ENCODE results near the gene USP24.
"Not testable (repeated sequence)": the region's sequence is repeated elsewhere in the genome, so short reads cannot be mapped to it uniquely, and the experiment has no call there.

USP24 gene

DNA sequence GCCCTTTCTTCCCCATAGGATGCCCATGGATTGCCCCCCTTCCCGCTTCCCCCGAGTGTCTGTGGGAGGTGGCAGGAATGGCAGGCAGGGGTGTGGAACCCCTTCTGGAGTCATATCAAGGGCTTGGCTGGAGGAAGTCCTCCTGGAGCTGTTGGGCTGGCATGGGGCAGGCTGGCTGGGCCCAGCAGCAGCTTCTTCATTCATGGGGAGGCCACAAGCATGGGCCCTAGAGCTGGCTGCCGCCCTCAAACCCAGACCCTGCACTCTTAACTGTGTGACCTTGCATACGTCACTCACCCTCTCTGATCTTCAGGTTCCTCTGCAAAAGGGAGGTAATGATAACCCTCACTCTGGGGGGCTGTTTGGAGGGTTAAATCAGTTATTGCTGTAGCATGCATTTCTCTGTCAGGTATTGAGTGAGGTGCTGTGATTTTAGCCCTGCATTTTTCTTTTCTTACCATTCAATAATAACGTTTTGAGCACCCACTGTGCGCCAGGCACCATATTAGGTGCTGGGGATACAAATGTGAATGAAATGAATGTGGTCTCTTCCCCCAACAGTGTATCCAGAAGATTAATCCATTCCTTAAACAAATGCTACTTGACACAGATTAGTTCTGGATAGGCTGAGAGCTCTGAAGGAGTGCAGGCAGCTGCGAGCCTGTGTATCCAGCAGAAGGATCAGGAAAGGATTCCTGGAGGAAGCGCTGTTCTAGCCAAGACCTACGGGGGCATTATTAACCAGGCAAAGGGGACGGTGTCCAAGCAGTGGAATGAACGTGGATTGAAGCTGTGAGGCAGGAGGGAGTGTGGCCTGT lies 166.5 kb downstream of the USP24 start:
- FAIRE-seq = no peak

DNA sequence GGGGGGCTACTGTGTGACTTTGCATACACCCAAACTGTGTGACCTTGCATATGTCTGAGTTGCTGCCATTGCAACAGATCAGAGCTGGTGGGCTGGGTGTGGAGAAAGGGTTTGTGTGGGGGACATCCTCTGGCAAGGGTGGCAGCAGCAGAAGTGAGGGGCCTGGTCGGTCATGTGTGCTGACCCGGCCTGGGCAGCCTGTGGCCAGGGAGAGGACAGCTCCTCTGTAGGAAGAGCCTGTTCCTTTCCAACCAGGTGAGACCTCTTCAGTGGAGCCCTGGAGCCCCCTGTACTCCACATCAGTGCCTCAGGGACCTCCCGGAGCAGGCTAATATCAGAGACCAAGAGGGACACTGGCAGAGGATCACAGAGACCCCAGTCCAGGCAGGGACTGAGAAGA lies 167.6 kb downstream of the USP24 start:
- FAIRE-seq = no peak

DNA sequence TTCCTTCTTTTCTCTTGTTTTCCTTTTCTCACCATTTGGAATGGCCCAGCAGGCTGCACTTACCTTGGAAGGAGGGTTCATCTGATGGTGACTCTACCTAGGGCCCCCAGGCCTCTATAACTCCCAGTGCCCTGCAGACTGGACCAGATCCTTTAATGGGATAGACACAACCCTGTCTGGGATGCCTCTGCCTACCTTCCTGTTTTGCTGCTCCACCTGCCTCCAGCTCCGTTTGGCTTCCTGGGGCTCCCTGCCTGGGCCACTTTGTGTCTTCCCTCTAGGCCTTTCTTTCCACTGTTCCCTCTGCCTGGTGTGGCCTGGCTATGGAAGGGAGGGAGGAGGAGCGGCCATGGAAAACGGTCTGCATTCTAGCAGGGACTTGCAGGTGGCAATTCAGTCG lies 168.3 kb downstream of the USP24 start:
- no peak for FAIRE-seq

DNA sequence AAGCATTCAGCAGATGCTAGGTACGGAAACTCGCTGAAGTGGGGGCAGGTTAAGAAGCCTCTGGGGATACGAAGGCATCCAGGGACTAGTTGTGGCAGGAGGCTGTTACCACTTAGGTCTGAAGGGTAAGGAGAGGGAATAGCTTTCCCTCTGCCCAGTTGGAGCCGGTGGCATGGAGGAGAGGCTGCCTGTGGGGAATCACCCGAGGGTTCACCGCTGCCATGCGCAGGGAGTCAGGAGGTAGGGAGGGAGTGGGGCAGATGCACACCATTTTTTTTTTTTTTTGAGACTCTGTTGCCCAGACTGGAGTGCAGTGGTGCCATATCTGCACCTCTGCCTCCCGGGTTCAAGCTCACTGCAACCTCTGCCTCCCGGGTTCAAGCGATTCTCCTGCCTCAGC lies 169.7 kb downstream of the USP24 start:
- no peak for FAIRE-seq

DNA sequence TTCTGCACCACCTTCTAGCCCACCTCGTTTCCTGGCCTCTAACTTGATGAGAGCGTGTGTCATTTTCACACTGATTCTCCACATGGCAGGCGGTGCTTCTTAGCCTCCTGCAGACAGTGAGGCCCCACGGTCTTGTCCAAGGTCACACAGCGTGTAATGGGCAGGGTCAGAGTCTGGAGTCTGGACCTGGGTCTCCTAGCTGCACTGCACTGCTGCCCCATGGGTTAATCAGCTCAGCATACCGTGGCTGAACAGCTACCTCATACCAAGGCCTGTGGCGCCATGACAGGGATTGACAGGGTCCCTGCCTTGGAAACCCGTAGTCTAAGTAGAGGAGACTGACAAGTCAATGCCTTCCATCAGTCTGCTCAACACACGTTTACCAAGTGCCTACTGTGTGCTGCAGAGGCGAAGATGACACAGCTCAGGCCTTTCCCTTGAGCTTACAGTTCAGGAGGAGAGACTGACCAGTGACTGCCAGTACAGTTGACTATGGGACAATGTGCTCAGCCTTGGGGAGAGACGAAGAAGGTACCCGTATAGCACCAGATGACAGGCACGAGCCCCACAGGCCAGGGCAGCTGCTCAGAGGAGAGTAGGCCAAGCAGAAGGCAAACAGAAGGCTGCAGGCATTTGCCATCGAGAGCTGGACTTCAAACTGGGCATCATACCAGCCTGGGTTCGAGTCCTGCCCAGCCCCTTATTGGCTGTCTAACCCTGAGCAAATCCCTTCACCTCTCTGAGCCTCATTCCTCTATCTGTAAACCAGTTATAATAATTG lies 170.4 kb downstream of the USP24 start:
- no peak for FAIRE-seq

DNA sequence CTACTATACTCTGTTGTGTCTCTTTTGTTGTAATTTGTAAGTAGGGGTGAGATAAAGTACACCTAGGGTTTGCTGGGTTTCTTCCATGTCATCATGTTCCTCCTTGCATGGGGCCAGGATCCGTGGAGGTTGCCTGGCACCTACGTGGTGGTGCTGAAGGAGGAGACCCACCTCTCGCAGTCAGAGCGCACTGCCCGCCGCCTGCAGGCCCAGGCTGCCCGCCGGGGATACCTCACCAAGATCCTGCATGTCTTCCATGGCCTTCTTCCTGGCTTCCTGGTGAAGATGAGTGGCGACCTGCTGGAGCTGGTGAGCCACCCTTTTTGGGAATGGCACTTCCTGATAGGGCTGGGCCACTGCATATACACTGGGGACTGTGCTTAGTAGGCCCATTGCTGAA lies 171.4 kb downstream of the USP24 start:
- FAIRE-seq = no peak

DNA sequence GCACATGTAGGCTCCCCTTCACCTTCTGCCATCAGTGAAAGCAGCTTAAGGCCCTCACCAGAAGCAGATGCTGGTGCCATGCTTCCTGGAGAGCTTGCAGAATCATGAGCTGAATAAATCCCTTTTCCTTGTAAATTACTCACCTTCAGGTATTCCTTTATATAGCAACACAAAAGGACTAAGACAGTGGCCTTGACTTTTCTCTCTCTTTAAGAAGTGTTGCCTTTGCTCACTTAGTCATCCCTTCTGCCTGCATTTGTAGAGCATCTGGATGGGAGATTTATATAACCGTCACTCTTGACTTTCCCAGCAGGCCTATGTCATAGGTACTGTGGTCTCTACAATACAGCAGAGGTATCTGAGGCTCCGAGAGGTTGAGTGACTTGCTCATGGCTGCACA lies 172.2 kb downstream of the USP24 start:
- no peak for FAIRE-seq

DNA sequence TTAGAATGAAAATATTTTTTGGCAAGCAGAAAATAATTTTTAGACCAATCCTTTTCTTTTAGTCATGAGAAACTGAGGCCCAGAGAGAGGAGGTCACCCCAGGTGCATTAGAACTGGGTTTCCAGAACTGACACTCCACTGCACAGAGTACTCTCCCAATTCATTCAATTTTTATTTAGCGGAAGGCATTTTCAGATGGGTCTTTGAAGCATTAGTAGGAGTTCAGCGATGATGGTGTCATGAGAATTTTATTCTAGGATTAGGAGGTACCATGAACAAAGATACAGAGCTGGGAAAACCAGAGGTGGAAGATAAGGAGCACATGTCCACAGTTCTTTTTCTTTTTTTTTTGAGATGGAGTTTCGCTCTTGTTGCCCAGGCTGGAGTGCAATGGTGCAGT lies 173.6 kb downstream of the USP24 start:
- no peak for FAIRE-seq

DNA sequence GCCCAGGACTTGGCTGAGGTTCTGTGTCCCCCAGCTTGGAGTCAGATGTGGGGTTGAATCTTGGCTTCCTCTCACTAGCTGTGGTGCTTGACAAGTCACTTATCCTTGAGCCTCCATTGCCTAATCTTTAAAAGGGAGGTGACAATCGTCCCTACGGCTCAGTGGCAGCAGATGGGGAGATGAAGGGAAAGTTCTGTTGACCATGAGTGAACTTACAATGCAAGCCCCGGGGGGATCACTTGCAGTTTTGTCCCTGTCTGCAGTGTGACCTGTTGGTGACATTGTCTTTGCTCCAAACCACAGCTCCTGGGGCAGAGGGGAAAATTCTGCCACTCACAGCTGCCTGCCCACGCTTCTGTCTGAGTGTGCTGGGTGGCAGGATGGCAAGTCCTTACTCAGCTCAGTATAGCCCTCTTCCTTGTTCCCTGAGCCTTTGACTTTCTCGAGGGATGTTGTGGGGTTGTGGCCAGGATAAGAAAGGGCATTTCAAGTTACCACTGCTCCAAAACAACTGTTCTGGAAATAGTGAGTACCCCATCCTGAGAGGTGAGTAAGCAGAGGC lies 174.2 kb downstream of the USP24 start:
- FAIRE-seq = no peak

DNA sequence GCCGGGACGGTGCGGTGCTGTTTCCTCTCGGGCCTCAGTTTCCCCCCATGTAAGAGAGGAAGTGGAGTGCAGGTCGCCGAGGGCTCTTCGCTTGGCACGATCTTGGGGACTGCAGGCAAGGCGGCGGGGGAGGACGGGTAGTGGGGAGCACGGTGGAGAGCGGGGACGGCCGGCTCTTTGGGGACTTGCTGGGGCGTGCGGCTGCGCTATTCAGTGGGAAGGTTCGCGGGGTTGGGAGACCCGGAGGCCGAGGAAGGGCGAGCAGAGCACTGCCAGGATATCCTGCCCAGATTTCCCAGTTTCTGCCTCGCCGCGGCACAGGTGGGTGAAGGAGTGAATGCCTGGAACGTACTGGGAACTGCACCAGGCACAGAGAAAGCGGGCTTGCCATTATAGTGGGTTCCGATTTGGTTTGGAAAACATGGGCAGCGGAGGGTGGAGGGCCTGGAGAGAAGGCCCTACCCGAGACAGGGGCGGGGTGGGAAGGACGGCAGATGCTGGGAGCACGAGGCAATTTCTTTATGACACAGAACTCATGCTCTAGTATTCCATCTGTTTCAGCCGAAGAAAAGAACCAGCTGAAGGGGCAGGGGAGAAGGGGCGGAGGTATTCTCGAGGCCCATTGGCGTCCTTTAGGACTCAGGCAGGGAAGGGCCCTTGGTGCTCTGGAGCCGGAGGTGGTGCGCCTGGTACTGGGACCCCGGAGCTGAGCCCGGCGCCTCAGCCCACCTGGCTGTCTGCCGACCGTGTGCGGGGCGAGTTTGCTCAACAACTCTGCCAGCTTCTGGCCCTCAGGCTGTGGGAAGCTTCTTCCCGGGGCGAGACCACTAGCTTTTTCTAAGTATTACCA lies 174.9 kb downstream of the USP24 start:
- no peak for FAIRE-seq

DNA sequence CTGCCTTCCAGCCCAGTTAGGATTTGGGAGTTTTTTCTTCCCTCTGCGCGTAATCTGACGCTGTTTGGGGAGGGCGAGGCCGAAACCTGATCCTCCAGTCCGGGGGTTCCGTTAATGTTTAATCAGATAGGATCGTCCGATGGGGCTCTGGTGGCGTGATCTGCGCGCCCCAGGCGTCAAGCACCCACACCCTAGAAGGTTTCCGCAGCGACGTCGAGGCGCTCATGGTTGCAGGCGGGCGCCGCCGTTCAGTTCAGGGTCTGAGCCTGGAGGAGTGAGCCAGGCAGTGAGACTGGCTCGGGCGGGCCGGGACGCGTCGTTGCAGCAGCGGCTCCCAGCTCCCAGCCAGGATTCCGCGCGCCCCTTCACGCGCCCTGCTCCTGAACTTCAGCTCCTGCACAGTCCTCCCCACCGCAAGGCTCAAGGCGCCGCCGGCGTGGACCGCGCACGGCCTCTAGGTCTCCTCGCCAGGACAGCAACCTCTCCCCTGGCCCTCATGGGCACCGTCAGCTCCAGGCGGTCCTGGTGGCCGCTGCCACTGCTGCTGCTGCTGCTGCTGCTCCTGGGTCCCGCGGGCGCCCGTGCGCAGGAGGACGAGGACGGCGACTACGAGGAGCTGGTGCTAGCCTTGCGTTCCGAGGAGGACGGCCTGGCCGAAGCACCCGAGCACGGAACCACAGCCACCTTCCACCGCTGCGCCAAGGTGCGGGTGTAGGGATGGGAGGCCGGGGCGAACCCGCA lies 175.7 kb downstream of the USP24 start, which contains the start of gene PCSK9:
TSS of gene PCSK9 (plus strand) at position 207 of the 741 bp plus-strand sequence. CDS start at position 497, 290 bp downstream.
- FAIRE-seq = no peak

DNA sequence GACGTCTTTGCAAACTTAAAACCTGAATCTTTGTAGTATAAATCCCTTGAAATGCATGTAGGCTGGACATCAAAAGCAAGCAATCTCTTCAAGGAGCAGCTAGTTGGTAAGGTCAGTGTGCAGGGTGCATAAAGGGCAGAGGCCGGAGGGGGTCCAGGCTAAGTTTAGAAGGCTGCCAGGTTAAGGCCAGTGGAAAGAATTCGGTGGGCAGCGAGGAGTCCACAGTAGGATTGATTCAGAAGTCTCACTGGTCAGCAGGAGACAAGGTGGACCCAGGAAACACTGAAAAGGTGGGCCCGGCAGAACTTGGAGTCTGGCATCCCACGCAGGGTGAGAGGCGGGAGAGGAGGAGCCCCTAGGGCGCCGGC lies 176.2 kb downstream of the USP24 start:
- FAIRE-seq = no peak

DNA sequence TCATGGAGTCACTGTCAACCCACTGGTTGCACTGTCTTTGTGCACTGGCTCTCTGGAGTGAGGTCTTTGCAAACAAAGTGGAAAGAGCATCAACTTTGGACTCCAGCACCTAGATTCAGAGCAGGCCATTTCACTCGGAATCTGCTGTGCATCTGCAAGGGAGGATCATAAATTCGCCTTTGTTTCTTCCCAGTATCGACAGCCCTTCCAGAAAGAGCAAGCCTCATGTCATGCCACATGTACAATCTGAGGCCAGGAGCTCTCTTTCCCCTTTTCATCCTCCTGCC lies 176.7 kb downstream of the USP24 start:
- FAIRE-seq = no peak

DNA sequence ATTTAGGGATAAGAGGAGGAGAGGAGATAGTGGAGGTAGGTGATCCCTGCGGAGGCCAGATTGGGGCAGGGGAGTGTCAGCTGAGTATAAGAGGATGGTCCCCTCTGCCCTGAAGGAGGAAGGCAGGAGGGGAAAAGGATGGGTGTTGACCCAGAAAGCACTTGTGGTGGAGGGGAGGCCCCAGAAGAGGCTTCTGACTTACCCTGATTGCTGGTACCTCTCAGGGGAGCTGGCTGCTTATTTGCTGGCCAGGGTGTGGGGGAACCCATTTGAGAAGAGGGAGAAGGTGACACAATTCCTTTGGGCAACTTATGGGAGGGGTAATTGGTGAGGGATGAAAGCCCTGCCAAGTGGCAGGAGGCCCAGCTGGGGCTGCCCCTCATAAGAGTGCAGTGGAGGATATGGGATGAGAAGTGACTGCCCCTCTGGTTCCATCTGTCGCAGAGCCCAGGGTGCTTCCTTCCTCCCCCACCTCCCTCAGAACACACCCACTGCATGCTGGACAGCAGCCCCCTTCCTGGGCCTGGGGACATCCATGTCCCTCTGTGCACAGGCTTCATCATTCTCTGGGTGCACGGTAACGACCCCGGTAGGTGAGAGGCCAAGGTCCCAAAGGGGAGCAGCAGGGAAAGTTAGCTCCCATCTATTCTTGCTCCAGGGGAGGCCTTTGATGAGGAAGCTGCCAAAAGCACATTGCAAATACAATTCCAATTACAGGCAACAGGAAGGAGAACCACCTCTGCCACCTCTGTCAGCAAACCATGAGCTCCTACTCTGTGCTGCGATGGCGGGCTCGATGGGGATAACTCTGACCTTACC lies 177.2 kb downstream of the USP24 start:
- no peak for FAIRE-seq

DNA sequence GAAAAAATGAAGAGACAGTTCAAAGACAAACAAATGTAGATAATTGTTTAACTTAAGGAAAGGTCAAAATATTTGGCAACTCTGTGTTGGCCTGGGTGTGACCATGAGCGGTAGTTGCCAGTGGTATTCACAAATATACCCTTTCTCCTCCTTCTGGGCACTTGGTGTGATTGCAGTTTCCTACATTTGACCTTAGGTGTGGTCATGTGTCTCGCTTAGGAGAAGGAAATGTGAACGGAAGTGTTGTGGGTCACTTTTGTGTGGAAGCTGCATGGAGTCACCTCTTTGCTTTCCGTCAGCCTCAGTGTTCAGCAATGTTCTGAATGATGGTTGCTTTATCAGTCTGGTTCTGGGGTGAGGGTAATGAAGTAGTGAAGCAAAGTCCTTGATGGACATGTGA lies 179.3 kb downstream of the USP24 start:
- no peak for FAIRE-seq

DNA sequence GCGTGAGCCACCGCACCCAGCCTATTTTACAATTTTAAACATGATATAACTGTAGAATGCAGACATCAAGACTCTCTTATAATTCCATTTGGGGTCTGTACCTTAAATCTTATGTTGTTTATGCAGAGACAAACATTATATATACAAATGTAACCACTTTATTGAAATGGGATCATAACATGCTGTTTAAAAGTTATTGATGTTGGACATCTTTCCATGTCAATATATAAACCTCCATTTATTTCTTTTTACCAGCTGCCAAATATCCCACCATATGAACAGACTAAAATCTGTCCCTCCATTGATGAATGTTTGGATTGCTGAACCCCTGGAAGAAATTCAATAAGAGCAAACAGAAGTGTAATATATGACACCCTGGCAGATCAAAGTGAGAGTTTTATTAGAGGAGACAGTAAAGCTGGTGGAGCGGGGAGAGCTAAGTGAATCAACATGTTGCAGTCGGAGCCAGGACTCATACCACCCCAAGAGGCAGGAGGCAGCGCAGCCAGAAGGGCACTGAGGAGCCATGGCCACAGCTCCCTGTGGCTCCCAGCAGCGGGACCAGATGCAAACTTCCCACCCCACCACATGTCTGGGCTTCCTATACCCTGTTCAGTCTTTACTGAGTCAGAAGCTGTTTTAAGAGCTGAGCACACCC lies 180.6 kb downstream of the USP24 start:
- no peak for FAIRE-seq

DNA sequence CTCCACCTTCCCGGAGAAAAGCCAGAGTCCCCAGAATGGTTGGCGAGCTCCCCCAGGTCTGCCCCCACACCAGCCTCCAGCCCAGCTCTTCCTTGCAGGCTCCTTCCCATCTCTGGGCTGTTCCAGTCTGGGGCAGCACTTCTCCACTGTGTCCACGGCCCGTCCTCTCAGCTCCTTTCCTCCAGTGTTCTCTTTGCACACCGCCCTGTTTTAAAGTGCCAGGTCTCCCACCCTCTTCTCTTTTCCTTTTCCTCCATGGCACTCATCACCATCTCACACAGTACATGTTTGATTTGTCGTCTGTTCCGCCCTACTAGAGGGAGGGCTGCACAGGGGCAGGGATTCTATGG lies 181.9 kb downstream of the USP24 start:
- no peak for FAIRE-seq

DNA sequence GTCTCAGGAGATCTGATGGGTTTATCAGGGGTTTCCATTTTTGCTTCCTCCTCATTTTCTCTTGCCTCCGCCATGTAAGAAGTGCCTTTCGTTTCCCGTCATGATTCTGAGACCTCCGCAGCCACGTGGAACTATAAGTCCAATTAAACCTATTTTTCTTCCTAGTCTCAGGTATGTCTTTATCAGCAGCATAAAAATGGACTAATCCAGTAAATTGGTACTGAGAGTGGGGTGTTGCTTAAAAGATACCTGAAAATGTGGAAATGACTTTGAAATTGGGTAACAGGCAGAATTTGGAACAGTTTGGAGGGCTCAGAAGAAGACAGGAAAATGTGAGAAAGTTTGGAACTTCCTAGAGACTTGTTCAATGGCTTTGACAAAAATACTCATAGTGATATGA lies 184.1 kb downstream of the USP24 start:
- FAIRE-seq = not testable (repeated sequence)

DNA sequence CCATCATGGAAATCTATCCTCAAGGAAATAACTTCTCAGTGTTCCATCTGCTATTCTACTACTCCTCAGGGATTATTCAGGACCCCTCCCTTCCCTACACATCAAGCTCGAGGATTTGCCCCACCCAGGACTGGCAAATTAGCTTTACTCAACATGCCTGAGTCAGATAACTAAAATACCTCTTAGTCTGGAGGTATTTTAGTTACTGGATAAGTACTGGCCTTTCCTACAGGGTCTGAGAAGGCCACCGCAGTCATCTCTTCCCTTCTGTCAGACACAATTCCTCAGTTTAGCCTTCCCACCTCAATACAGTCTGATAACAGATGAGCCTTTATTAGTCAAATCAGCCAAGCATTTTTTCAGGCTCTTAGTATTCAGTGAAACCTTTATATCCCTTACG lies 188.5 kb downstream of the USP24 start:
- FAIRE-seq = not testable (repeated sequence)

DNA sequence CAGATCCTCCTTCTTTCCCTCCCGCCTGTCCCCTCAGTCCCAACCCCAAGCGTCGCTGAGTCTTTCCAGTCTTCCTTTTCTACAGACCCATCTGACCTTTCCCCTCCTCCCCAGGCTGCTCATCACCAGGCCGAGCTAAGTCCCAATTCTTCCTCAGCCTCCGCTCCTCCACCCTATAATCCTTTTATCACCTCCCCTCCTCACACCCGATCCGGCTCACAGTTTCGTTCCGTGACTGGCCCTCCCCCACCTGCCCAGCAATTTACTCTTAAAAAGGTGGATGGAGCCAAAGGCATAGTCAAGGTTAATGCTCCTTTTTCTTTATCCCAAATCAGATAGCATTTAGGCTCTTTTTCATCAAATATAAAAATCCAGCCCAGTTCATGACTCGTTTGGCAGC lies 191.0 kb downstream of the USP24 start:
- not testable (repeated sequence) for FAIRE-seq

DNA sequence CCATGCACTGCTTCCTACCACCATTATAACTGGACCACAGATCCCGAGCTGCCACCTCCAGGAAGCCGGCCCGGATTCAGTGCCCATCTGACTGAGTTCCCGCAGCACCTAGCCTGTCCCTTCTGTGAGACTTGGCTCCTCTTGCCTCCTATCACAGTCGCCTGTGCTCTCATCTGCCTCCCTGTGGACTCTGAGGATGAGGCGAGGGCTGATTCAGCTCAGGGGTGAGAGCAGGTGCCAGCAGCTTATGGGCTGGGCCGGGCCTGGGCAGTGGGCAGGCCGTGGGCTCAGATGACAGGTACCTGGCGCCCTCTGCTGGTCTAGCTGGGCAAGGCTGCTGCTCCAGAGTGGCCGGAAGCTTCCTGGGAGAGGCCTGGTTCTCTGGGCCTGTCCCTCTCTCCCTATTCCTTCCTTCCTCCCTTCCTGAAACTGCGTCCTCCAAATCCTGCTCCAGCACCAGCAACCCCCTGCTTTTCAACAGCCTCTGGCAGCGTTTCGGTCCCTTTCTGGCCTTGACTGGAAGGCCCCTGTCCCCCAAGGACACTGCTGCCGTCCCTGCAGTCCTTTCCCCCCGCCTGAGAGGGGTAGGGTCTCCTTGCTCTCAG lies 193.1 kb downstream of the USP24 start:
- no peak for FAIRE-seq
